ENCODE measurements around the gene MYOZ2.

GRCh38 chr4:119093042-119093827 is 42.4 kb upstream of the MYOZ2 start:
- no peak for TF ChIP-seq NPAS2 (CRISPR knock-in tag; IDR thresholded peaks at IDR 0.05; ENCODE audit: borderline replicate concordance)
- no peak for TF ChIP-seq ZNF460 (CRISPR knock-in tag; IDR thresholded peaks at IDR 0.05; ENCODE audit: borderline replicate concordance)
- TF ChIP-seq, protein P1, sequence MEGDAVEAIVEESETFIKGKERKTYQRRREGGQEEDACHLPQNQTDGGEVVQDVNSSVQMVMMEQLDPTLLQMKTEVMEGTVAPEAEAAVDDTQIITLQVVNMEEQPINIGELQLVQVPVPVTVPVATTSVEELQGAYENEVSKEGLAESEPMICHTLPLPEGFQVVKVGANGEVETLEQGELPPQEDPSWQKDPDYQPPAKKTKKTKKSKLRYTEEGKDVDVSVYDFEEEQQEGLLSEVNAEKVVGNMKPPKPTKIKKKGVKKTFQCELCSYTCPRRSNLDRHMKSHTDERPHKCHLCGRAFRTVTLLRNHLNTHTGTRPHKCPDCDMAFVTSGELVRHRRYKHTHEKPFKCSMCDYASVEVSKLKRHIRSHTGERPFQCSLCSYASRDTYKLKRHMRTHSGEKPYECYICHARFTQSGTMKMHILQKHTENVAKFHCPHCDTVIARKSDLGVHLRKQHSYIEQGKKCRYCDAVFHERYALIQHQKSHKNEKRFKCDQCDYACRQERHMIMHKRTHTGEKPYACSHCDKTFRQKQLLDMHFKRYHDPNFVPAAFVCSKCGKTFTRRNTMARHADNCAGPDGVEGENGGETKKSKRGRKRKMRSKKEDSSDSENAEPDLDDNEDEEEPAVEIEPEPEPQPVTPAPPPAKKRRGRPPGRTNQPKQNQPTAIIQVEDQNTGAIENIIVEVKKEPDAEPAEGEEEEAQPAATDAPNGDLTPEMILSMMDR (CRISPR knock-in tag; IDR thresholded peaks at IDR 0.05), result no peak
- TF ChIP-seq, protein P2, sequence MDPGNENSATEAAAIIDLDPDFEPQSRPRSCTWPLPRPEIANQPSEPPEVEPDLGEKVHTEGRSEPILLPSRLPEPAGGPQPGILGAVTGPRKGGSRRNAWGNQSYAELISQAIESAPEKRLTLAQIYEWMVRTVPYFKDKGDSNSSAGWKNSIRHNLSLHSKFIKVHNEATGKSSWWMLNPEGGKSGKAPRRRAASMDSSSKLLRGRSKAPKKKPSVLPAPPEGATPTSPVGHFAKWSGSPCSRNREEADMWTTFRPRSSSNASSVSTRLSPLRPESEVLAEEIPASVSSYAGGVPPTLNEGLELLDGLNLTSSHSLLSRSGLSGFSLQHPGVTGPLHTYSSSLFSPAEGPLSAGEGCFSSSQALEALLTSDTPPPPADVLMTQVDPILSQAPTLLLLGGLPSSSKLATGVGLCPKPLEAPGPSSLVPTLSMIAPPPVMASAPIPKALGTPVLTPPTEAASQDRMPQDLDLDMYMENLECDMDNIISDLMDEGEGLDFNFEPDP (CRISPR knock-in tag; conservative IDR thresholded peaks at IDR 0.05), result no peak
- no peak for TF ChIP-seq PAX8 (CRISPR knock-in tag; IDR thresholded peaks at IDR 0.05; ENCODE audit: borderline replicate concordance)
- TF ChIP-seq CEBPB (IDR thresholded peaks at IDR 0.05; ENCODE audit: borderline replicate concordance, low read depth, low read length), result no peak
- TF ChIP-seq E2F5 (CRISPR knock-in tag; conservative IDR thresholded peaks at IDR 0.05), result no peak

Data from HepG2 (cell line).